ENCODE results near the gene TMEM192. TPM values are rescaled to one million over a fixed set of nuclear protein-coding genes. Genes with fewer than 3 reads are reported as not detected.
"Not testable (repeated sequence)": the region's sequence is repeated elsewhere in the genome, so short reads cannot be mapped to it uniquely, and the experiment has no call there.

The TMEM192 gene
- total RNA-seq, 4 donors from 2014 or later = 19.2 to 34.9 (median 21.8) TPM

DNA sequence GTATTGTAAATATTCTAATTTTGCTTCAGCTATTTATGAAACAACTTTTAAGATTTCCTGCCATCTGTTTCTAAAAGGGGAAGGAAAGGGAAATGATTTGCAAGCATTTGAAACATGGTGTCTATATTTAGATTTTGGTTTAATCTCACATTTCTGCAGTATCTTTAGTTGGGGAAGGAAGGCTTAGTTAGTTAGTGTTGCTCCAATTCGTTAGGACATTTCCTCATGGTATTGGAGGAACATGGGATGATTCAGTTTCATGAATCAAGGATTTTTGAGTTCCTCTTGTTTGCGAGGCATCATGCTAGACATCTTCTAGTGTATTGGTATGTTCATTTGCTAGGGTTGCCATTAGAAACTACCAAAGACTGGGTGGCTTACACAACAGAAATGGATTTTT, 20.5 kb upstream of the TMEM192 start:
- H3K4me3 ChIP-seq (replicated peaks in 1 of 3) = no peak overlapping the region
- no peaks in the 10 kb centered on the region for H3K36me3 ChIP-seq
- no peaks in the 10 kb centered on the region for H3K27me3 ChIP-seq
- H3K4me1 ChIP-seq = no peaks in the 10 kb centered on the region
- intact Hi-C loops (cut with DNase I) = loop anchor here (10.0 kb wide), 1 partner anchor 222 kb away; no protein-coding TSS in a partner anchor
- H3K9me3 ChIP-seq = no peaks in the 10 kb centered on the region
- no peak for TF ChIP-seq CTCF (IDR thresholded peaks at IDR 0.05)
- TF ChIP-seq POLR2A (IDR thresholded peaks at IDR 0.05) = no peak
- no peak for DNase-seq
- H3K27ac ChIP-seq = no peak overlapping the region
- 76 to 86% methylated on average over 2 of the region's 2 CpGs for WGBS, 2 donors

- Histone ChIP-seq H3K36me3 (no peaks in the 10 kb centered on the region), H3K4me3 (replicated peaks in 1 of 3) (no peak overlapping the region), H3K27me3 (no peaks in the 10 kb centered on the region), H3K27ac (no peak overlapping the region), H3K9me3 (no peaks in the 10 kb centered on the region), H3K4me1 (no peaks in the 10 kb centered on the region)
- 8 to 17% methylated on average over 9 of the region's 9 CpGs for WGBS, 2 donors
- peak; percentile 61 to 71 for DNase-seq
- TF ChIP-seq CTCF (IDR thresholded peaks at IDR 0.05) (peak; percentile 79 to 95 (median 88)), POLR2A (IDR thresholded peaks at IDR 0.05) (no peak)
- intact Hi-C loops (cut with DNase I) = loop anchor here (2.0 to 10.0 kb wide), 2 partner anchors 223 to 333 kb away; no protein-coding TSS in a partner anchor
Measured at GRCh38 chr4:165131247-165131832, 18.7 kb upstream of the TMEM192 start.

DNA sequence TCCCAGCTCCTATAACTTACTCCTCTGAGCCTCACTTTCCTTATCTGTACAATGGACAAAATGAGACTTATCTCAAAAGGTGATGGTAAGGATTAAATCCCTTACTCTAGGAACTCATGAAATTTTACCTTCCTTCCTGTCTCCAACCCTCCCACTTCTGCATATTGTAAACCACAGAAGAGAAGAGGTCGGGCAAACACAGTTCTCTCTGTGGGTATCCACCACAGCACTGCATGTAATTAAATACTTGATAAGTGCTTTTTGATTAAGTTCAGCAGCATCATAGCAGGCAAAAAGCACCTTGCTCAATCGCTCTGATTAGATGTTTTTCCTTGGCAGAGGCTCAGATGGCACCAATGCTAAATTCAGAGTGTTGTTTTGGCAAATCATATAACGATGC, 17.3 kb upstream of the TMEM192 start:
- DNase-seq = no peak
- WGBS, 2 donors = 63 to 69% methylated on average over 3 of the region's 3 CpGs
- TF ChIP-seq POLR2A (IDR thresholded peaks at IDR 0.05) (no peak), CTCF (IDR thresholded peaks at IDR 0.05) (no peak)
- Histone ChIP-seq H3K4me3 (replicated peaks in 1 of 3) (no peak overlapping the region), H3K27ac (no peak overlapping the region), H3K4me1 (no peaks in the 10 kb centered on the region), H3K36me3 (no peaks in the 10 kb centered on the region), H3K9me3 (no peaks in the 10 kb centered on the region), H3K27me3 (no peaks in the 10 kb centered on the region)
- intact Hi-C loops (cut with DNase I) = loop anchor here (2.0 to 10.0 kb wide), 2 partner anchors 225 to 335 kb away; no protein-coding TSS in a partner anchor

GRCh38 chr4:165125869-165126499, 13.3 kb upstream of the TMEM192 start:
- DNase-seq; H3K4me3 ChIP-seq (replicated peaks in 1 of 3); H3K36me3 ChIP-seq; H3K27ac ChIP-seq; H3K9me3 ChIP-seq; intact Hi-C loops (cut with DNase I); H3K4me1 ChIP-seq; H3K27me3 ChIP-seq: not testable (repeated sequence)
- 95 to 98% methylated on average over 10 to 28 of the region's 40 CpGs for WGBS, 2 donors

- no peaks in the 10 kb centered on the region for H3K36me3 ChIP-seq
- WGBS, 2 donors = 61 to 66% methylated on average over 5 of the region's 5 CpGs
- no peaks in the 10 kb centered on the region for H3K4me1 ChIP-seq
- intact Hi-C loops (cut with DNase I) = no loop called here
- no peak for DNase-seq
- no peak overlapping the region for H3K4me3 ChIP-seq (replicated peaks in 1 of 3)
- no peaks in the 10 kb centered on the region for H3K27me3 ChIP-seq
- no peak for TF ChIP-seq POLR2A (IDR thresholded peaks at IDR 0.05)
- TF ChIP-seq CTCF (IDR thresholded peaks at IDR 0.05) = no peak
- H3K9me3 ChIP-seq = no peaks in the 10 kb centered on the region
- H3K27ac ChIP-seq = no peak overlapping the region
Measured at GRCh38 chr4:165124488-165124887, 11.8 kb upstream of the TMEM192 start.
